NCI-H2196 treated with DMSO at 0.1 percent for 48 hours (cell line): ENCODE measurements around the gene PTPRA.
A peak's percentile ranks its signal among the peaks of the same experiment; 100 is the strongest.
"Not testable (repeated sequence)": the region's sequence is repeated elsewhere in the genome, so short reads cannot be mapped to it uniquely, and the experiment has no call there.

Source experiments
- DNase-seq: peaks from one replicate; lab custom pipeline; 2025; ENCODE audit not compliant: unreplicated experiment; lab: John Stamatoyannopoulos, UW

PTPRA gene

GRCh38 chr20:2873010-2873746 is at the start of gene PTPRA:
Gene PTPRA, plus strand, starts transcription at chr20:2873481. Its CDS starts 90,797 bp downstream, at chr20:2964278.
- DNase-seq, result peak; percentile 73

- no peak for DNase-seq
Observed at GRCh38 chr20:2825761-2826160, 47.5 kb upstream of the PTPRA start.

GRCh38 chr20:2826655-2827054 is 46.6 kb upstream of the PTPRA start:
- DNase-seq, result no peak

GRCh38 chr20:2829376-2829775 is 43.9 kb upstream of the PTPRA start:
- DNase-seq, result no peak

GRCh38 chr20:2831206-2831605 is 42.1 kb upstream of the PTPRA start:
- DNase-seq, result not testable (repeated sequence)

GRCh38 chr20:2833761-2834160 is 39.5 kb upstream of the PTPRA start:
- DNase-seq, result no peak

- DNase-seq, result no peak
Observed at GRCh38 chr20:2834401-2835110, 38.7 kb upstream of the PTPRA start.

GRCh38 chr20:2835331-2835796 is 37.9 kb upstream of the PTPRA start:
- DNase-seq, result no peak

GRCh38 chr20:2836035-2836434 is 37.2 kb upstream of the PTPRA start:
- no peak for DNase-seq

- no peak for DNase-seq
Observed at GRCh38 chr20:2837221-2837960, 35.9 kb upstream of the PTPRA start.

GRCh38 chr20:2838170-2838797 is 35.0 kb upstream of the PTPRA start:
- DNase-seq, result no peak

- DNase-seq, result no peak
Observed at GRCh38 chr20:2838847-2839671, 34.2 kb upstream of the PTPRA start.

- DNase-seq, result no peak
Observed at GRCh38 chr20:2839732-2840137, 33.5 kb upstream of the PTPRA start.

GRCh38 chr20:2840138-2840966 is 32.9 kb upstream of the PTPRA start, which contains the start of the genes PCED1A and VPS16:
Gene PCED1A, minus strand, starts transcription at chr20:2840655. Its CDS starts 743 bp downstream, at chr20:2839912.
Gene VPS16, plus strand, starts transcription at chr20:2840745. Its CDS starts 30 bp downstream, at chr20:2840775.
- peak; percentile 68 for DNase-seq

GRCh38 chr20:2840967-2841531 is 32.2 kb upstream of the PTPRA start:
- DNase-seq, result no peak

- no peak for DNase-seq
Observed at GRCh38 chr20:2845607-2846006, 27.7 kb upstream of the PTPRA start.

GRCh38 chr20:2846698-2847097 is 26.6 kb upstream of the PTPRA start:
- DNase-seq, result no peak

GRCh38 chr20:2847802-2848201 is 25.5 kb upstream of the PTPRA start:
- no peak for DNase-seq

GRCh38 chr20:2849529-2849928 is 23.8 kb upstream of the PTPRA start:
- DNase-seq, result no peak
